Mammary epithelial cell (primary cell): ENCODE data around the gene BORCS8.

Experiments used
- CTCF ChIP-seq, 2 donors: IDR thresholded peaks in 1 of 2; conservative IDR thresholded peaks in 1 of 2; 2 replicates each; pipeline ENCODE4 v1.5.1; 2011 to 2012; ENCODE audit warnings: inconsistent platforms in 2 of 2, low read length in 2 of 2, mild to moderate bottlenecking in 2 of 2, control low read depth in 1 of 2, low read depth in 1 of 2; ENCODE audit not compliant: insufficient read depth in 1 of 2; ENCODE audit errors: extremely low read depth in 1 of 2
- EZH2 ChIP-seq: IDR thresholded peaks from 2 replicates; pipeline ENCODE4 v1.6.1; 2012; ENCODE audit warnings: low read length, inconsistent platforms, borderline replicate concordance

GRCh38 chr19:19214159-19214490 is 22.2 kb upstream of the BORCS8 start:
- TF ChIP-seq CTCF (conservative IDR thresholded peaks at IDR 0.05 in 1 of 2, IDR thresholded peaks at IDR 0.05 in 1 of 2; ENCODE audit: extremely low read depth in 1 of 2, insufficient read depth in 1 of 2, low read depth in 1 of 2, low read length in 2 of 2) (no peak), EZH2 (no peak)
